H9 (cell line): ENCODE results near the gene DCDC1. TPM values are rescaled to one million over a fixed set of nuclear protein-coding genes. Genes with fewer than 3 reads are reported as not detected.

Experiments used
- DNase-seq: peaks from one replicate; pipeline ENCODE4 v3.0.0-alpha.2; 2017
- H2AFZ ChIP-seq: one replicate; pipeline ENCODE4 v1.6.1; 2013; ENCODE audit warnings: mild to moderate bottlenecking, low read length, control low read depth, moderate library complexity
- H2AK5ac ChIP-seq: 2 replicates; pipeline ENCODE4 v1.6.1; 2013; ENCODE audit warnings: low read length, control low read depth, mixed read lengths; ENCODE audit not compliant: insufficient read length
- H2BK120ac ChIP-seq: one replicate; pipeline ENCODE4 v1.6.1; 2013; ENCODE audit warnings: low read depth, mild to moderate bottlenecking, low read length, control low read depth, inconsistent platforms; ENCODE audit not compliant: poor library complexity, severe bottlenecking
- H2BK12ac ChIP-seq: 2 replicates; pipeline ENCODE4 v1.6.1; 2013; ENCODE audit warnings: low read length, control low read depth, mixed read lengths, low read depth; ENCODE audit not compliant: insufficient read length
- H2BK15ac ChIP-seq: 2 replicates; pipeline ENCODE4 v1.6.1; 2013; ENCODE audit warnings: low read depth, low read length, control low read depth
- H2BK20ac ChIP-seq: one replicate; pipeline ENCODE4 v1.6.1; 2013; ENCODE audit warnings: low read depth, mild to moderate bottlenecking, low read length, control low read depth, inconsistent platforms; ENCODE audit not compliant: poor library complexity, severe bottlenecking
- H2BK5ac ChIP-seq: 2 replicates; pipeline ENCODE4 v1.6.1; 2013; ENCODE audit warnings: low read length, control low read depth, mixed read lengths; ENCODE audit not compliant: insufficient read length
- H3K14ac ChIP-seq: 2 replicates; pipeline ENCODE4 v1.6.1; 2013; ENCODE audit warnings: low read length, control low read depth; ENCODE audit not compliant: insufficient read depth
- H3K18ac ChIP-seq: 2 replicates; pipeline ENCODE4 v1.6.1; 2013; ENCODE audit warnings: low read depth, mild to moderate bottlenecking, mixed read lengths, low read length, control low read depth; ENCODE audit not compliant: insufficient read length
- H3K23ac ChIP-seq: 2 replicates; pipeline ENCODE4 v1.6.1; 2013; ENCODE audit warnings: low read length, control low read depth, mixed read lengths, low read depth; ENCODE audit not compliant: insufficient read length
- H3K23me2 ChIP-seq: 2 replicates; pipeline ENCODE4 v1.6.1; 2013; ENCODE audit warnings: low read depth, mild to moderate bottlenecking, mixed read lengths, low read length, control low read depth; ENCODE audit not compliant: insufficient read length, poor library complexity, severe bottlenecking
- H3K27ac ChIP-seq: 2 replicates; pipeline ENCODE4 v1.5.1; 2013; ENCODE audit warnings: low read length, control low read depth, mixed read lengths, low read depth; ENCODE audit not compliant: insufficient read length
- H3K27me3 ChIP-seq: 2 replicates; pipeline ENCODE4 v1.6.1; 2013; ENCODE audit warnings: low read length, control low read depth, inconsistent platforms; ENCODE audit not compliant: insufficient read depth
- H3K4ac ChIP-seq: 2 replicates; pipeline ENCODE4 v1.6.1; 2013; ENCODE audit warnings: low read depth, mild to moderate bottlenecking, control low read depth, inconsistent platforms, low read length, moderate library complexity
- H3K4me1 ChIP-seq: 2 replicates; pipeline ENCODE4 v1.6.1; 2013; ENCODE audit warnings: low read length, control low read depth, inconsistent platforms; ENCODE audit not compliant: insufficient read depth
- H3K4me2 ChIP-seq: 2 replicates; pipeline ENCODE4 v1.6.1; 2013; ENCODE audit warnings: low read length, control low read depth, mixed read lengths; ENCODE audit not compliant: insufficient read length, insufficient read depth
- H3K56ac ChIP-seq: 2 replicates; pipeline ENCODE4 v1.6.1; 2013; ENCODE audit warnings: low read depth, mild to moderate bottlenecking, mixed read lengths, low read length, control low read depth; ENCODE audit not compliant: insufficient read length
- H3K79me1 ChIP-seq: 2 replicates; pipeline ENCODE4 v1.6.1; 2013; ENCODE audit warnings: low read depth, mild to moderate bottlenecking, moderate library complexity, low read length, control low read depth, inconsistent platforms; ENCODE audit not compliant: insufficient read depth, poor library complexity, severe bottlenecking
- H3K79me2 ChIP-seq: 2 replicates; pipeline ENCODE4 v1.6.1; 2013; ENCODE audit warnings: low read length, control low read depth, inconsistent platforms; ENCODE audit not compliant: insufficient read depth
- H3K9ac ChIP-seq: 2 replicates; pipeline ENCODE4 v1.6.1; 2013; ENCODE audit warnings: low read length, control low read depth, mixed read lengths; ENCODE audit not compliant: insufficient read length; ENCODE audit errors: extremely low read depth
- H3K9me3 ChIP-seq: one replicate; pipeline ENCODE4 v1.6.1; 2013; ENCODE audit warnings: low read depth, low read length, inconsistent platforms; ENCODE audit not compliant: control insufficient read depth
- H3T11ph ChIP-seq: one replicate; pipeline ENCODE4 v1.6.1; 2013; ENCODE audit warnings: mild to moderate bottlenecking, low read length, control low read depth, inconsistent platforms
- H4K20me1 ChIP-seq: one replicate; pipeline ENCODE4 v1.6.1; 2013; ENCODE audit not compliant: control insufficient read depth, insufficient read length, insufficient read depth
- H4K5ac ChIP-seq: 2 replicates; pipeline ENCODE4 v1.6.1; 2013; ENCODE audit warnings: low read depth, mild to moderate bottlenecking, mixed read lengths, low read length, control low read depth; ENCODE audit not compliant: insufficient read length
- H4K8ac ChIP-seq: replicated peaks from 2 replicates; pipeline ENCODE4 v1.6.1; 2013; ENCODE audit warnings: low read length, control low read depth, mixed read lengths, low read depth; ENCODE audit not compliant: insufficient read length
- H4K91ac ChIP-seq: 2 replicates; pipeline ENCODE4 v1.6.1; 2013; ENCODE audit warnings: low read depth, mild to moderate bottlenecking, moderate library complexity, mixed read lengths, low read length, control low read depth; ENCODE audit not compliant: insufficient read length
- H3K27ac Mint-ChIP-seq, 3 experiments: 2 replicates in 2 of 3; 3 replicates in 1 of 3; pipeline ENCODE4 v1.8.0; 2020 to 2021; ENCODE audit warnings: mixed read lengths in 3 of 3, mild to moderate bottlenecking in 1 of 3, moderate library complexity in 1 of 3
- H3K27me3 Mint-ChIP-seq: 2 replicates; pipeline ENCODE4 v1.8.0; 2021; ENCODE audit warnings: low read depth, mild to moderate bottlenecking, moderate library complexity, mixed read lengths
- H3K36me3 Mint-ChIP-seq, 3 experiments: 2 replicates in 2 of 3; 3 replicates in 1 of 3; pipeline ENCODE4 v1.8.0; 2020 to 2021; ENCODE audit warnings: low read depth in 3 of 3, mixed read lengths in 3 of 3; ENCODE audit not compliant: insufficient read depth in 1 of 3
- H3K4me1 Mint-ChIP-seq, 2 experiments: 2 replicates each; pipeline ENCODE4 v1.8.0; 2020; ENCODE audit warnings: mixed read lengths in 2 of 2
- H3K4me3 Mint-ChIP-seq, 2 experiments: 2 replicates in 1 of 2; 3 replicates in 1 of 2; pipeline ENCODE4 v1.8.0; 2020 to 2021; ENCODE audit warnings: mild to moderate bottlenecking in 2 of 2, mixed read lengths in 2 of 2, moderate library complexity in 1 of 2
- H3K9me3 Mint-ChIP-seq, 2 experiments: 2 replicates in 1 of 2; 3 replicates in 1 of 2; pipeline ENCODE4 v1.8.0; 2020; ENCODE audit warnings: mild to moderate bottlenecking in 2 of 2, mixed read lengths in 2 of 2, moderate library complexity in 1 of 2
- CTCF ChIP-seq: fragments of 200-600 bp; sonication (generic); conservative IDR thresholded peaks from 3 replicates; pipeline ENCODE4 v1.8.0; 2021; ENCODE audit warnings: antibody characterized with exemption, mild to moderate bottlenecking
- WGBS: extraction: QIAGEN DNeasy Blood & Tissue Kit; methylation state at CpG from one replicate; pipeline ENCODE4 v1.1.7; 2013; ENCODE audit warnings: missing lambda C conversion rate, low lambda C conversion rate, mixed read lengths; ENCODE audit not compliant: insufficient read length; ENCODE audit errors: extremely low coverage; 5-methylcytosine and 5-hydroxymethylcytosine counted together
- total RNA-seq: library from RNA; stranded (reverse); gene quantifications from 2 replicates; pipeline ENCODE4 v1.2.1, GENCODE V29; 2021

DCDC1 gene
- total RNA-seq, 1 experiment from 2014 or later, result 0.09 TPM

- Histone ChIP-seq H4K20me1 (no peaks in the 10 kb centered on the region), H2BK12ac (no peak overlapping the region), H3K9me3 (no peaks in the 10 kb centered on the region), H2BK120ac (no peak overlapping the region), H3K23me2 (no peaks in the 10 kb centered on the region), H2AK5ac (no peak overlapping the region), H3K4me2 (no peak overlapping the region), H2AFZ (no peak overlapping the region), H4K91ac (no peak overlapping the region), H3T11ph (no peak overlapping the region), H3K14ac (no peak overlapping the region), H3K4me1 (no peaks in the 10 kb centered on the region), H3K79me2 (no peaks in the 10 kb centered on the region), H2BK20ac (no peak overlapping the region), H2BK5ac (no peak overlapping the region), H3K9ac (no peak overlapping the region), H4K5ac (no peak overlapping the region), H4K8ac (no peak overlapping the region), H3K27ac (no peak overlapping the region), H3K23ac (no peak overlapping the region), H3K4ac (no peak overlapping the region), H3K18ac (no peak overlapping the region), H3K56ac (no peak overlapping the region), H2BK15ac (no peak overlapping the region), H3K27me3 (no peaks in the 10 kb centered on the region), H3K79me1 (no peaks in the 10 kb centered on the region)
- Mint-ChIP-seq H3K27me3 (peaks cover 4% of the 10 kb centered on the region; the same call in 1 of the 2 replicates), H3K9me3 (no peaks in the 10 kb centered on the region), H3K4me1 (no peaks in the 10 kb centered on the region), H3K27ac (no peak overlapping the region), H3K4me3 (no peak overlapping the region), H3K36me3 (no peaks in the 10 kb centered on the region)
- TF ChIP-seq CTCF, result no peak
- DNase-seq, result no peak
- no CpG with 5 or more reads among the region's 4 CpGs for WGBS
Observed at GRCh38 chr11:30815619-30816018, 553.9 kb downstream of the DCDC1 start.
